Measurements from ENCODE around the gene CYB5R4.

- TF ChIP-seq CTCF (conservative IDR thresholded peaks at IDR 0.05; ENCODE audit: low read depth, low read length), result no peak
- no peak for TF ChIP-seq EZH2 (IDR thresholded peaks at IDR 0.05; ENCODE audit: borderline replicate concordance, low read depth, low read length, poor library complexity, severe bottlenecking)
These were observed 868 bp downstream of the CYB5R4 start for GRCh38 chr6:83860359-83860755.
